HCT116 (cell line): ENCODE data around the gene LMBR1. TPM values are rescaled to one million over a fixed set of nuclear protein-coding genes. Genes with fewer than 3 reads are reported as not detected.

ENCODE experiments used
- ATAC-seq: fragments of 200-7000 bp; cut with Tn5 transposase; 2 replicates; pipeline ENCODE4 v1.9.1; 2020; ENCODE audit warnings: mild to moderate bottlenecking, moderate library complexity
- BruUV-seq: library from RNA; stranded (reverse); fragments of 400-500 nt; replicated peaks from 2 replicates; lab custom pipeline; 2021; lab: Mats Ljungman, UMichigan
- CTCF ChIA-PET: fragments of 300-600 bp; sonication (Branson Sonifier 250); formaldehyde crosslinking; loops from one replicate; lab custom pipeline; 2021; ENCODE audit warnings: antibody characterized with exemption; lab: Charles Lee
- POLR2A ChIA-PET: fragments of 300-600, 350-600 bp; sonication (Branson Sonifier 250); formaldehyde crosslinking; loops from one replicate; lab custom pipeline; 2021; ENCODE audit warnings: antibody characterized with exemption; lab: Charles Lee
- RAD21 ChIA-PET, 2 experiments: fragments of 300-600 bp; sonication (Branson Sonifier 250); formaldehyde crosslinking; loops; one replicate each; lab custom pipeline; 2023; ENCODE audit warnings: low total read pairs in 2 of 2; ENCODE audit not compliant: uncharacterized antibody in 2 of 2, unreplicated experiment in 2 of 2, low non-redundant PET in 1 of 2; lab: Charles Lee
- DNase-seq: peaks from one replicate; pipeline ENCODE4 v3.0.0-alpha.2; 2010; ENCODE audit warnings: low read depth, low spot score
- H2AFZ ChIP-seq: fragments of 200-600 bp; shearing (Covaris generic), sonication (generic); 2 replicates; pipeline ENCODE4 v1.6.1; 2017; ENCODE audit warnings: low read depth, mixed run types, mixed read lengths, antibody characterized with exemption, low read length; ENCODE audit not compliant: poor library complexity, severe bottlenecking
- H3K27ac ChIP-seq: 2 replicates; pipeline ENCODE4 v1.5.1; 2012; ENCODE audit warnings: low read depth, low read length
- H3K27me3 ChIP-seq: fragments of 200-600 bp; sonication (generic); 2 replicates; pipeline ENCODE4 v1.6.1; 2016; ENCODE audit warnings: mixed run types, low read length, mixed read lengths; ENCODE audit not compliant: insufficient read depth
- H3K36me3 ChIP-seq, 2 experiments: fragments of 200-500 bp in 1 of 2; fragments of 200-600 bp in 1 of 2; sonication (Bioruptor generic) in 1 of 2; sonication (generic) in 1 of 2; 2 replicates each; pipeline versions ENCODE4 v1.5.1 to v1.6.1; 2014 to 2016; ENCODE audit warnings: low read length in 2 of 2, inconsistent platforms in 1 of 2, mixed read lengths in 1 of 2, mixed run types in 1 of 2; ENCODE audit not compliant: insufficient read depth in 2 of 2, control insufficient read depth in 1 of 2
- H3K4me1 ChIP-seq, 2 experiments: fragments of 200-600 bp in 1 of 2; sonication (generic) in 1 of 2; 2 replicates each; pipeline versions ENCODE4 v1.5.1 to v1.6.1; 2012 to 2017; ENCODE audit warnings: low read length in 2 of 2, inconsistent platforms in 1 of 2, mild to moderate bottlenecking in 1 of 2, mixed read lengths in 1 of 2, mixed run types in 1 of 2, moderate library complexity in 1 of 2; ENCODE audit not compliant: insufficient read depth in 2 of 2, control insufficient read depth in 1 of 2
- H3K4me2 ChIP-seq: fragments of 200-600 bp; sonication (generic); 2 replicates; pipeline ENCODE4 v1.6.1; 2017; ENCODE audit warnings: mixed run types, low read length, mixed read lengths
- H3K4me3 ChIP-seq, 2 experiments: fragments of 200-600 bp in 1 of 2; sonication (generic) in 1 of 2; replicated peaks in 1 of 2; 2 replicates each; pipeline ENCODE4 v1.5.1; 2011 to 2016; ENCODE audit warnings: low read length in 2 of 2, control low read depth in 1 of 2, low read depth in 1 of 2, mild to moderate bottlenecking in 1 of 2, mixed read lengths in 1 of 2, mixed run types in 1 of 2
- H3K79me2 ChIP-seq: fragments of 200-600 bp; sonication (generic); 2 replicates; pipeline ENCODE4 v1.6.1; 2017; ENCODE audit warnings: mild to moderate bottlenecking, mixed run types, low read length, moderate library complexity, mixed read lengths; ENCODE audit not compliant: insufficient read depth
- H3K9ac ChIP-seq: fragments of 200-600 bp; sonication (generic); 2 replicates; pipeline ENCODE4 v1.6.1; 2016; ENCODE audit warnings: low read length, mixed read lengths
- H3K9me2 ChIP-seq: fragments of 200-600 bp; sonication (generic), shearing (Covaris generic); 2 replicates; pipeline ENCODE4 v1.6.1; 2017; ENCODE audit warnings: mixed run types, mild to moderate bottlenecking, moderate library complexity; ENCODE audit not compliant: insufficient read depth
- H3K9me3 ChIP-seq, 2 experiments: fragments of 200-500 bp in 1 of 2; fragments of 200-600 bp in 1 of 2; sonication (Bioruptor generic) in 1 of 2; sonication (generic) in 1 of 2; 2 replicates each; pipeline ENCODE4 v1.6.1; 2014 to 2017; ENCODE audit warnings: low read length in 2 of 2, mixed read lengths in 2 of 2, inconsistent platforms in 1 of 2, low read depth in 1 of 2, mild to moderate bottlenecking in 1 of 2, mixed run types in 1 of 2, moderate library complexity in 1 of 2; ENCODE audit not compliant: control insufficient read depth in 1 of 2, insufficient read depth in 1 of 2
- H4K20me1 ChIP-seq: fragments of 200-600 bp; sonication (generic), shearing (Covaris generic); 2 replicates; pipeline ENCODE4 v1.6.1; 2017; ENCODE audit warnings: mixed run types, mild to moderate bottlenecking, moderate library complexity; ENCODE audit not compliant: insufficient read depth
- ATF3 ChIP-seq: IDR thresholded peaks from 2 replicates; pipeline ENCODE4 v1.6.1; 2012
- CBX3 ChIP-seq: IDR thresholded peaks from 2 replicates; pipeline ENCODE4 v1.6.1; 2012; ENCODE audit warnings: low read depth
- CEBPB ChIP-seq: IDR thresholded peaks from 2 replicates; pipeline ENCODE4 v1.6.1; 2012; ENCODE audit warnings: low read depth
- CTCF ChIP-seq, 3 experiments: fragments of 200-600 bp in 1 of 3; sonication (generic) in 1 of 3; IDR thresholded peaks in 2 of 3; conservative IDR thresholded peaks in 1 of 3; 2 replicates each; pipeline ENCODE4 v1.5.1; 2012 to 2017; ENCODE audit warnings: low read depth in 2 of 3, low read length in 2 of 3, antibody characterized with exemption in 1 of 3, borderline replicate concordance in 1 of 3, control low read depth in 1 of 3, mild to moderate bottlenecking in 1 of 3, mixed read lengths in 1 of 3, mixed run types in 1 of 3, moderate library complexity in 1 of 3; ENCODE audit not compliant: insufficient read depth in 1 of 3
- EGR1 ChIP-seq: IDR thresholded peaks from 2 replicates; pipeline ENCODE4 v1.6.1; 2012; ENCODE audit warnings: low read depth
- ELF1 ChIP-seq: IDR thresholded peaks from 2 replicates; pipeline ENCODE4 v1.6.1; 2012; ENCODE audit warnings: low read depth, borderline replicate concordance
- EZH2phosphoT487 ChIP-seq: fragments of 200-600 bp; IDR thresholded peaks from 2 replicates; pipeline ENCODE4 v1.6.1; 2018; ENCODE audit warnings: antibody characterized with exemption, borderline replicate concordance
- JUND ChIP-seq: IDR thresholded peaks from 2 replicates; pipeline ENCODE4 v1.6.1; 2012
- MAX ChIP-seq: IDR thresholded peaks from 2 replicates; pipeline ENCODE4 v1.6.1; 2012
- POLR2A ChIP-seq: IDR thresholded peaks from 2 replicates; pipeline ENCODE4 v1.7.0; 2011; ENCODE audit warnings: borderline replicate concordance; ENCODE audit not compliant: insufficient read depth, insufficient read length; ENCODE audit errors: extremely low read depth
- POLR2AphosphoS5 ChIP-seq: IDR thresholded peaks from 2 replicates; pipeline ENCODE4 v1.6.1; 2011; ENCODE audit warnings: mild to moderate bottlenecking, low read depth, low read length, moderate library complexity
- REST ChIP-seq: IDR thresholded peaks from 2 replicates; pipeline ENCODE4 v1.6.1; 2012; ENCODE audit warnings: low read depth
- SIN3A ChIP-seq: IDR thresholded peaks from 2 replicates; pipeline ENCODE4 v1.6.1; 2012; ENCODE audit warnings: low read depth
- YY1 ChIP-seq: IDR thresholded peaks from 2 replicates; pipeline ENCODE4 v1.6.1; 2011; ENCODE audit warnings: low read length, low read depth, moderate library complexity, mild to moderate bottlenecking; ENCODE audit not compliant: insufficient replicate concordance; ENCODE audit errors: extremely low read depth
- ZBTB33 ChIP-seq: IDR thresholded peaks from 2 replicates; pipeline ENCODE4 v1.6.1; 2011; ENCODE audit warnings: mild to moderate bottlenecking, low read length, moderate library complexity; ENCODE audit not compliant: insufficient replicate concordance; ENCODE audit errors: extremely low read depth
- intact Hi-C: fragments of 100-400 bp; cut with micrococcal nuclease; formaldehyde crosslinking; loops from 2 replicates; pipeline ENCODE4 v1.10.0; 2022
- total RNA-seq: library from RNA; stranded (reverse); gene quantifications from one replicate; pipeline ENCODE4 v1.2.1, GENCODE V29; 2021; ENCODE audit not compliant: unreplicated experiment

LMBR1 gene
- total RNA-seq, 1 experiment from 2014 or later, result 84.0 TPM

- Histone ChIP-seq H3K9me3 (no peaks in the 10 kb centered on the region), H3K27ac (no peak overlapping the region), H3K4me3 (no peak overlapping the region), H3K36me3 (no peaks in the 10 kb centered on the region), H3K4me2 (no peak overlapping the region), H3K9ac (no peak overlapping the region), H3K4me1 (0 out of 4 replicates have a peak, but pooled peaks cover 0 to 7% of the 10 kb centered on the region in 2 experiments), H3K9me2 (no peaks in the 10 kb centered on the region), H3K79me2 (no peaks in the 10 kb centered on the region), H3K27me3 (no peaks in the 10 kb centered on the region), H2AFZ (no peak overlapping the region), H4K20me1 (no peaks in the 10 kb centered on the region)
- BruUV-seq, result no TSS peak
- no peak for ATAC-seq
- CTCF ChIA-PET, result no interaction called here
- POLR2A ChIA-PET, result no interaction called here
- RAD21 ChIA-PET, result no interaction called here
- no peak for TF ChIP-seq YY1
- no peak for TF ChIP-seq CEBPB
- TF ChIP-seq JUND, result no peak
- TF ChIP-seq EGR1, result no peak
- TF ChIP-seq EZH2phosphoT487, result no peak
- no peak for TF ChIP-seq REST
- TF ChIP-seq ELF1, result no peak
- no peak for TF ChIP-seq MAX
- no peak for TF ChIP-seq CTCF (IDR thresholded peaks at IDR 0.05 in 2 of 3, conservative IDR thresholded peaks at IDR 0.05 in 1 of 3; ENCODE audit: borderline replicate concordance in 1 of 3, insufficient read depth in 1 of 3, low read depth in 2 of 3, low read length in 2 of 3)
- TF ChIP-seq POLR2A, result no peak
- TF ChIP-seq ATF3, result no peak
- TF ChIP-seq ZBTB33, result no peak
- no peak for TF ChIP-seq CBX3
- TF ChIP-seq SIN3A, result no peak
- TF ChIP-seq POLR2AphosphoS5, result no peak
- DNase-seq, result no peak
- intact Hi-C loops, result loop anchor here (5.0 kb wide), 1 partner anchor 109 kb away; no protein-coding TSS in a partner anchor
These were observed 240.0 kb downstream of the LMBR1 start for GRCh38 chr7:156652886-156653568.
